CD14-positive monocyte (primary cell): ENCODE data around the gene SGCG. TPM values are rescaled to one million over a fixed set of nuclear protein-coding genes. Genes with fewer than 3 reads are reported as not detected.

Experiments
- DNase-seq, 3 donors: peaks; one replicate each; pipeline ENCODE4 v3.0.0-alpha.2; 2011 to 2022
- H2AFZ ChIP-seq: 2 replicates; pipeline ENCODE4 v1.6.0; 2012; ENCODE audit warnings: mild to moderate bottlenecking, low read depth, low read length, inconsistent platforms; ENCODE audit not compliant: insufficient read depth, poor library complexity, severe bottlenecking
- H3K27ac ChIP-seq, 2 donors: 1 replicate in 1 of 2; 2 replicates in 1 of 2; pipeline ENCODE4 v1.5.1; 2012 to 2013; ENCODE audit warnings: low read length in 2 of 2, control low read depth in 1 of 2, inconsistent platforms in 1 of 2, low read depth in 1 of 2, mild to moderate bottlenecking in 1 of 2
- H3K27me3 ChIP-seq, 2 donors: one replicate each; pipeline versions ENCODE4 v1.6.0 to v1.6.1; 2011 to 2013; ENCODE audit warnings: low read length in 2 of 2; ENCODE audit not compliant: control insufficient read depth in 2 of 2, insufficient read depth in 2 of 2
- H3K36me3 ChIP-seq, 2 donors: replicated peaks in 1 of 2; 1 replicate in 1 of 2; 2 replicates in 1 of 2; pipeline versions ENCODE4 v1.5.1 to v1.6.1; 2012 to 2013; ENCODE audit warnings: low read length in 2 of 2, control low read depth in 1 of 2, inconsistent platforms in 1 of 2, mild to moderate bottlenecking in 1 of 2; ENCODE audit not compliant: insufficient read depth in 2 of 2, control insufficient read depth in 1 of 2
- H3K4me1 ChIP-seq, 2 donors: 1 replicate in 1 of 2; 2 replicates in 1 of 2; pipeline versions ENCODE4 v1.5.1 to v1.6.1; 2012 to 2013; ENCODE audit warnings: low read length in 2 of 2, control low read depth in 1 of 2, inconsistent platforms in 1 of 2, mild to moderate bottlenecking in 1 of 2, moderate library complexity in 1 of 2; ENCODE audit not compliant: insufficient read depth in 2 of 2, control insufficient read depth in 1 of 2
- H3K4me2 ChIP-seq: replicated peaks from 2 replicates; pipeline ENCODE3; 2012; ENCODE audit warnings: low read length, moderate library complexity, mild to moderate bottlenecking; ENCODE audit not compliant: poor library complexity, severe bottlenecking; ENCODE audit errors: extremely low read depth
- H3K4me3 ChIP-seq, 3 experiments: fragments of 200-600 bp in 1 of 3; sonication (generic) in 1 of 3; replicated peaks in 1 of 3; 1 replicate in 2 of 3; 2 replicates in 1 of 3; pipeline ENCODE4 v1.5.1; 2011 to 2013; ENCODE audit warnings: low read length in 3 of 3, mild to moderate bottlenecking in 3 of 3, control low read depth in 2 of 3, low read depth in 2 of 3, inconsistent platforms in 1 of 3, moderate library complexity in 1 of 3
- H3K79me2 ChIP-seq: 2 replicates; pipeline ENCODE4 v1.6.0; 2012; ENCODE audit warnings: mild to moderate bottlenecking, control low read depth, inconsistent platforms, low read length, moderate library complexity; ENCODE audit not compliant: insufficient read depth
- H3K9ac ChIP-seq: 2 replicates; pipeline ENCODE4 v1.6.0; 2017; ENCODE audit warnings: low read length, mild to moderate bottlenecking; ENCODE audit not compliant: insufficient read depth, poor library complexity, severe bottlenecking
- H3K9me3 ChIP-seq, 2 donors: replicated peaks in 1 of 2; 1 replicate in 1 of 2; 2 replicates in 1 of 2; pipeline versions ENCODE4 v1.5.1 to v1.6.1; 2012 to 2013; ENCODE audit warnings: low read length in 2 of 2, control low read depth in 1 of 2; ENCODE audit not compliant: control insufficient read depth in 1 of 2, insufficient read depth in 1 of 2
- H4K20me1 ChIP-seq: 2 replicates; pipeline ENCODE4 v1.6.0; 2012; ENCODE audit warnings: mild to moderate bottlenecking, low read length, control low read depth, moderate library complexity; ENCODE audit not compliant: insufficient read depth
- H3K27ac Mint-ChIP-seq, 7 donors: one replicate each; pipeline ENCODE4 v1.8.0; 2020; ENCODE audit warnings: mild to moderate bottlenecking in 7 of 7, mixed read lengths in 7 of 7, moderate library complexity in 6 of 7, inconsistent platforms in 2 of 7
- H3K27me3 Mint-ChIP-seq, 3 donors: one replicate each; pipeline ENCODE4 v1.8.0; 2021 to 2022; ENCODE audit warnings: low read depth in 3 of 3, mild to moderate bottlenecking in 3 of 3, mixed read lengths in 3 of 3, moderate library complexity in 3 of 3, inconsistent platforms in 1 of 3
- H3K36me3 Mint-ChIP-seq, 2 donors: one replicate each; pipeline ENCODE4 v1.8.0; 2020; ENCODE audit warnings: mixed read lengths in 2 of 2, inconsistent platforms in 1 of 2, mild to moderate bottlenecking in 1 of 2
- H3K4me1 Mint-ChIP-seq: one replicate; pipeline ENCODE4 v1.8.0; 2020; ENCODE audit warnings: mild to moderate bottlenecking, mixed read lengths
- H3K4me3 Mint-ChIP-seq, 2 donors: one replicate each; pipeline ENCODE4 v1.8.0; 2020; ENCODE audit warnings: mild to moderate bottlenecking in 2 of 2, mixed read lengths in 2 of 2, moderate library complexity in 1 of 2
- H3K9me3 Mint-ChIP-seq, 7 donors: one replicate each; pipeline ENCODE4 v1.8.0; 2020 to 2022; ENCODE audit warnings: mixed read lengths in 7 of 7, mild to moderate bottlenecking in 6 of 7, moderate library complexity in 6 of 7, inconsistent platforms in 2 of 7
- CTCF ChIP-seq: fragments of 200-600 bp; IDR thresholded peaks from one replicate; pipeline ENCODE4 v1.8.0; 2022; ENCODE audit warnings: antibody characterized with exemption, mild to moderate bottlenecking
- WGBS: methylation state at CpG from one replicate; pipeline ENCODE4 v1.1.5; 2013; ENCODE audit warnings: missing lambda C conversion rate; ENCODE audit not compliant: insufficient coverage; 5-methylcytosine and 5-hydroxymethylcytosine counted together
- intact Hi-C, 2 donors: fragments of 100-400 bp; cut with micrococcal nuclease; formaldehyde crosslinking; loops; one replicate each; pipeline versions ENCODE4 v1.15.0 to v1.15.1; 2023
- polyA plus RNA-seq, 3 donors: library from polyadenylated mRNA; depleted of rRNA in 1 of 3; unstranded in 2 of 3; stranded (reverse) in 1 of 3; fragments of 300-500 nt in 2 of 3; fragments of >200 nt in 1 of 3; fragmentation: Illumina TruSeq in 2 of 3; gene quantifications; 1 replicate in 2 of 3; 2 replicates in 1 of 3; pipeline ENCODE4 v1.2.3, GENCODE V29; 2012 to 2021

The SGCG gene
- polyA plus RNA-seq, 3 donors, result not detected

- Histone ChIP-seq H3K27me3 (no peaks in the 10 kb centered on the region), H2AFZ (no peak overlapping the region), H3K4me3 (no peak overlapping the region), H3K36me3 (no peaks in the 10 kb centered on the region), H3K9me3 (no peaks in the 10 kb centered on the region), H3K4me2 (no peak overlapping the region), H3K27ac (no peak overlapping the region), H3K4me1 (no peaks in the 10 kb centered on the region), H3K79me2 (no peaks in the 10 kb centered on the region), H4K20me1 (no peaks in the 10 kb centered on the region), H3K9ac (no peak overlapping the region)
- intact Hi-C loops, result no loop called here
- TF ChIP-seq CTCF, result no peak
- Mint-ChIP-seq H3K4me3 (no peak overlapping the region), H3K27ac (no peak overlapping the region), H3K36me3 (no peaks in the 10 kb centered on the region), H3K4me1 (no peaks in the 10 kb centered on the region), H3K9me3 (peaks cover 0 to 4% (median 1%) of the 10 kb centered on the region in 7 donors), H3K27me3 (peaks cover 0 to 2% (median 0%) of the 10 kb centered on the region in 3 donors)
- no peak for DNase-seq
- WGBS, result 80% methylated on average over 1 of the region's 1 CpG
Observed at GRCh38 chr13:23268441-23268840, 87.7 kb downstream of the SGCG start.

- Mint-ChIP-seq H3K27me3 (no peaks in the 10 kb centered on the region), H3K36me3 (no peaks in the 10 kb centered on the region), H3K4me1 (no peaks in the 10 kb centered on the region), H3K27ac (no peak overlapping the region), H3K4me3 (no peak overlapping the region), H3K9me3 (peaks cover 0 to under 1% (median 0%) of the 10 kb centered on the region in 7 donors)
- no peak overlapping the region for H3K27ac ChIP-seq
- H2AFZ ChIP-seq, result no peak overlapping the region
- DNase-seq, result no peak
- no peak overlapping the region for H3K4me2 ChIP-seq
- H3K4me1 ChIP-seq, result no peaks in the 10 kb centered on the region
- H3K27me3 ChIP-seq, result no peaks in the 10 kb centered on the region
- TF ChIP-seq CTCF, result no peak
- no peaks in the 10 kb centered on the region for H3K9me3 ChIP-seq
- no peak overlapping the region for H3K4me3 ChIP-seq
- no CpG with 5 or more reads among the region's 3 CpGs for WGBS
- H4K20me1 ChIP-seq, result no peaks in the 10 kb centered on the region
- intact Hi-C loops, result no loop called here
- H3K79me2 ChIP-seq, result no peaks in the 10 kb centered on the region
- H3K36me3 ChIP-seq, result no peaks in the 10 kb centered on the region
- no peak overlapping the region for H3K9ac ChIP-seq
Observed at GRCh38 chr13:23271331-23271730, 90.6 kb downstream of the SGCG start.
